HG03571 (cell line): ENCODE data around the gene SMIM8.
A peak's percentile ranks its signal among the peaks of the same experiment; 100 is the strongest.

Experiments used
- ATAC-seq: cut with Tn5 transposase; IDR thresholded peaks from one replicate; pipeline ENCODE4 v1.9.1; 2021; ENCODE audit not compliant: unreplicated experiment

The SMIM8 gene

GRCh38 chr6:87384038-87384437, 61.6 kb downstream of the SMIM8 start:
- ATAC-seq: no peak

- no peak for ATAC-seq
These were observed 62.1 kb downstream of the SMIM8 start for GRCh38 chr6:87384449-87384848.

- peak; percentile 44 for ATAC-seq
These were observed 68.9 kb downstream of the SMIM8 start for GRCh38 chr6:87391334-87391733.
